Measurements from ENCODE around the gene ATP6V1G3.

Gene ATP6V1G3

DNA sequence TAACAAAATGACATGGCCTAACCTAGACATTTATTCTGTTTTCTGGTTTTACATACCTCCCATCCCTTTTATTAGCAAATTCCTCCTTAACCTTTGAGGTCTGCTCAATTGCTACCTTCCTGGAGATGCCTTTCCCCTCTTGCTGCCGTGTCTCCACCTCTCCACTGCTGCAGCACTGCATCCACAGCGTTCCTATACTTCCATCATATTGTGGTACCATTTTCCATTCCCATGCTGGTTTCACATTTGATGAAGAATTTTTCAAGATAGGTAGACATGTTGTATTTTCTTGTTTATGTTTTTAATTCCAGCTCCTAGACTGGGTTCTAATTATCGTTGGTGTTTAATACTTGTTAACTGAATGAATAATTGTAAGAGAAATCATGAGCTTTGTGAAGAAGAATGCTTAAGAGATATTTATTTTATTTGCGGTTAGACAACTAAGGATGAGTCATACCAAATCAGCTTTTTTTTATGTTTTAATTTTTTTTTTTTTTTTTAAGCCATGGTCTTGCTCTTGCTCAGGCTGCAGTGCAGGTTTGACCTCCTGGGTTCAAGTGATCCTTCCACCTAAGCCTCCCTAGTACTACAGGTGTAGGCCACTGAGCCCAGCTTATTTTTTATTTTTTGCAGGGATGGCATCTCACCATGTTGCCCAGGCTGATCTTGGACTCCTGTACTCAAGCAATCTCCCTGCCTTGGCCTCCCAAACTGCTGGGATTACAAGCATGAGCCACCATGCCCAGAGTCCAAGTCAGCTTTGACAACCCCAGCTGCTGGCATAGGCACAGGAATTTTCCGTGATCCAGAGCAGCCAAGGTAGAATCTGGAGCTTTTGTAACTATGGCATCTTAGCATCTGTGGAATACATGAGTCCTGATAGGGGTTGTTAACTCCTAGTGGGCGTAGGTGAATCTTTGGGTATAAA, 44.0 kb downstream of the ATP6V1G3 start:
- TF ChIP-seq, protein P1, sequence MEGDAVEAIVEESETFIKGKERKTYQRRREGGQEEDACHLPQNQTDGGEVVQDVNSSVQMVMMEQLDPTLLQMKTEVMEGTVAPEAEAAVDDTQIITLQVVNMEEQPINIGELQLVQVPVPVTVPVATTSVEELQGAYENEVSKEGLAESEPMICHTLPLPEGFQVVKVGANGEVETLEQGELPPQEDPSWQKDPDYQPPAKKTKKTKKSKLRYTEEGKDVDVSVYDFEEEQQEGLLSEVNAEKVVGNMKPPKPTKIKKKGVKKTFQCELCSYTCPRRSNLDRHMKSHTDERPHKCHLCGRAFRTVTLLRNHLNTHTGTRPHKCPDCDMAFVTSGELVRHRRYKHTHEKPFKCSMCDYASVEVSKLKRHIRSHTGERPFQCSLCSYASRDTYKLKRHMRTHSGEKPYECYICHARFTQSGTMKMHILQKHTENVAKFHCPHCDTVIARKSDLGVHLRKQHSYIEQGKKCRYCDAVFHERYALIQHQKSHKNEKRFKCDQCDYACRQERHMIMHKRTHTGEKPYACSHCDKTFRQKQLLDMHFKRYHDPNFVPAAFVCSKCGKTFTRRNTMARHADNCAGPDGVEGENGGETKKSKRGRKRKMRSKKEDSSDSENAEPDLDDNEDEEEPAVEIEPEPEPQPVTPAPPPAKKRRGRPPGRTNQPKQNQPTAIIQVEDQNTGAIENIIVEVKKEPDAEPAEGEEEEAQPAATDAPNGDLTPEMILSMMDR (IDR thresholded peaks at IDR 0.05; ENCODE audit: extremely low read depth, missing control alignments) = no peak
- no peak for DNase-seq (ENCODE audit: low spot score)

DNA sequence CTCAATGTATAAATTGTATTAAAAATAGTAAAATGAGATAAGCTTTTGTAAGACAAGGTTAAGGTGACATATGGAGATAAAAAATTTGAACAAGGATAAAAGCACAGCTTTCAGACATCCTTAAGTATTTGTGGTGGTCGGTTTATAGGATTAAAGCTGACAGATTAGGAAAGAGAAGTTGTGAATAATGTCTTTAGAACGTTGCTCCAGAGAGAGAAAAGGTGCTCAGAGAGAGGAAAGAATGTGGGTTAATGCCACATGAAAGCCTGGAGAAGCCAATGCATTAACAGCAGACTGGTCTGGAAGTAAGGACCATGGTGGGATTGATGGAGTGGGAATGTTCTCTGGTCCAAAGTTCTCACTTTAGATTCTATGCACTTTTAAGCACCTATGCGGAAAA, 44.8 kb downstream of the ATP6V1G3 start:
- TF ChIP-seq, protein P1 (IDR thresholded peaks at IDR 0.05; ENCODE audit: extremely low read depth, missing control alignments) = no peak
- DNase-seq (ENCODE audit: low spot score) = no peak

DNA sequence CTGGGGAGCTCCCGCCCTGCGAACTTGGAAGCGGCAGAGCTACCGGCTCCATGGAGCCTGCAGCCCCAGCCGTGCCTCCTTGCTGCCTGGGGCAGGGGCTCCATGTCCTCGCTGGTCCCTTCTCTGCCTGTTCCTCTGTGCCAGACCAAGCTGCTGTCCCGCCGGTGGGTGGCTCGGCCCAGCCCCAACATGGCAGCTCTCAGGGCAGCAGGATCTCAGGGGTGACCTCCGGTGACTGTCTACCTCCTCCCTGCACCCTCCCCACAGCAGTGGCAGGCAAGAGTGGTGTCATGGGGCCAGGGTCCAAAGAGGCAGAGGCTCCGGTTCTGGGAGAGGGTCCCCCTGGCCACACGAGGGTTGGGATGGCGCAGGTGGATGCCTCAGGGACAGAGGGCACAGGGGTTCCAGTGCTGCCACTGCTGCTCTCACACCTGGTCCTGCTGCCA, 45.8 kb downstream of the ATP6V1G3 start:
- TF ChIP-seq, protein P1 (IDR thresholded peaks at IDR 0.05; ENCODE audit: extremely low read depth, missing control alignments) = no peak
- DNase-seq (ENCODE audit: low spot score) = no peak

GRCh38 chr1:198494139-198494538, 46.3 kb downstream of the ATP6V1G3 start:
- DNase-seq (ENCODE audit: low spot score) = no peak
- TF ChIP-seq, protein P1 (IDR thresholded peaks at IDR 0.05; ENCODE audit: extremely low read depth, missing control alignments) = no peak

DNA sequence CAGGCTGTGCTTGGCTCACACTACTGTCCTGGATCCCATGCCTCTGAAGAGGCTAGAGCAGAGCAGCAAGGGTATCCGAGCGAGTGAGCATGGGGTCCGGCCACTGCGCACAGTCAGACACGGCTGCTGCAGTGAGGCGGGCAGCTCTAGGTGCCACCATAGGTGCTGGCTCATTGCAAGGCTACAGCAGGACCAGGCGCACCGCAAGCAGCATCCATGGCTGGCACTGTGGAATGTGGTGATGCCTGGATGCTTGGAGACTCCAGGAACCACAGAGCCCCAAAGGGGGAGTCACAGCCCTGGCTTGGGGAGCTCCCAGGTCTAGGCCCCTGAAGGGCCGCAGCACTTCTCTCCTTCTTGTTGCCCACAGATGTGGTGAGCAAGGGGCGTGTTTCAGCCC, 47.2 kb downstream of the ATP6V1G3 start:
- DNase-seq (ENCODE audit: low spot score) = no peak
- TF ChIP-seq, protein P1 (IDR thresholded peaks at IDR 0.05; ENCODE audit: extremely low read depth, missing control alignments) = no peak

DNA sequence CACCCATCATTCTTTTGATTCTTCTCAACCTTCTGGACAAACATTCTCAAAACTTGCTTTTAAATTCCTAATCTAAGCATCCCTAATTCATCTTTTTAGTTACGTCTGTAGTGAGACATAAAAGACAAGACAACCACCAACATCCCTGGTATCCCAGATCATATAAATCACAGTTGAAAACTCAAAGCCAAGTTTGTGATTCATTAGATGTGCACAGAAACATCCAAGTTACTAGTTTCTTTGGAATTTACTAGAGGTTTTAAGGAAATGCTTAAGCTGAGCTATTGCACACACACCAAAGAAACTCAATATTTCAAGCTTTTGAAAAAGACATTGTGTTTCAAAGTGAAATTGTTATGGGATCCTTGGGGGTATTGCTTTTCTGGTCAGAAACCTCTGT, 47.6 kb downstream of the ATP6V1G3 start:
- TF ChIP-seq, protein P1 (IDR thresholded peaks at IDR 0.05; ENCODE audit: extremely low read depth, missing control alignments) = no peak
- DNase-seq (ENCODE audit: low spot score) = no peak

GRCh38 chr1:198491596-198491995, 48.9 kb downstream of the ATP6V1G3 start:
- TF ChIP-seq, protein P1 (IDR thresholded peaks at IDR 0.05; ENCODE audit: extremely low read depth, missing control alignments) = no peak
- no peak for DNase-seq (ENCODE audit: low spot score)

All from GM20000 (cell line).